Neutrophil (primary cell): ENCODE results near the gene REEP1.

Experiments used
- H3K27ac ChIP-seq: fragments of 200-600 bp; sonication (generic); 2 replicates; pipeline ENCODE4 v1.5.1; 2016; ENCODE audit warnings: mild to moderate bottlenecking, moderate library complexity
- H3K27me3 ChIP-seq: fragments of 200-600 bp; sonication (generic); 2 replicates; pipeline ENCODE4 v1.6.0; 2016; ENCODE audit warnings: mild to moderate bottlenecking
- H3K36me3 ChIP-seq: fragments of 200-600 bp; sonication (generic); 2 replicates; pipeline ENCODE4 v1.5.1; 2017
- H3K4me1 ChIP-seq, 2 experiments: fragments of 200-600 bp in 1 of 2; sonication (generic) in 1 of 2; 1 replicate in 1 of 2; 2 replicates in 1 of 2; pipeline versions ENCODE4 v1.5.1 to v1.6.1; 2013 to 2016; ENCODE audit warnings: low read depth in 1 of 2, low read length in 1 of 2, mild to moderate bottlenecking in 1 of 2, moderate library complexity in 1 of 2; ENCODE audit not compliant: control insufficient read depth in 1 of 2, insufficient read depth in 1 of 2
- H3K4me3 ChIP-seq, 2 experiments: fragments of 200-600 bp in 1 of 2; sonication (generic) in 1 of 2; 1 replicate in 1 of 2; 2 replicates in 1 of 2; pipeline ENCODE4 v1.5.1; 2013 to 2016; ENCODE audit warnings: low read depth in 1 of 2, low read length in 1 of 2, mild to moderate bottlenecking in 1 of 2, moderate library complexity in 1 of 2
- H3K9me3 ChIP-seq: fragments of 200-600 bp; sonication (generic); 2 replicates; pipeline ENCODE4 v1.5.1; 2016
- CTCF ChIP-seq: fragments of 200-600 bp; sonication (generic); IDR thresholded peaks from 2 replicates; pipeline ENCODE4 v1.5.1; 2016; ENCODE audit warnings: antibody characterized with exemption

REEP1 gene

GRCh38 chr2:86330001-86330400 lies 7.4 kb downstream of the REEP1 start:
- H3K4me1 ChIP-seq = no peaks in the 10 kb centered on the region
- H3K27ac ChIP-seq = no peak overlapping the region
- no peak for TF ChIP-seq CTCF
- H3K9me3 ChIP-seq = no peaks in the 10 kb centered on the region
- peaks cover 57% of the 10 kb centered on the region for H3K27me3 ChIP-seq
- no peak overlapping the region for H3K4me3 ChIP-seq
- H3K36me3 ChIP-seq = no peaks in the 10 kb centered on the region

- H3K27ac ChIP-seq = no peak overlapping the region
- no peaks in the 10 kb centered on the region for H3K4me1 ChIP-seq
- TF ChIP-seq CTCF = no peak
These were observed 14.0 kb downstream of the REEP1 start for GRCh38 chr2:86323273-86324021.

GRCh38 chr2:86319700-86320580 lies 17.5 kb downstream of the REEP1 start:
- no peak overlapping the region for H3K4me3 ChIP-seq
- H3K27me3 ChIP-seq = peaks cover 48% of the 10 kb centered on the region
- no peaks in the 10 kb centered on the region for H3K9me3 ChIP-seq
- H3K4me1 ChIP-seq = no peaks in the 10 kb centered on the region
- H3K36me3 ChIP-seq = no peaks in the 10 kb centered on the region
- TF ChIP-seq CTCF = no peak
- no peak overlapping the region for H3K27ac ChIP-seq

More at GRCh38 chr2:86323273-86324021, 14.0 kb downstream of the REEP1 start:
- H3K36me3 ChIP-seq = no peaks in the 10 kb centered on the region
- no peak overlapping the region for H3K4me3 ChIP-seq
- H3K9me3 ChIP-seq = no peaks in the 10 kb centered on the region
- peaks cover 53% of the 10 kb centered on the region for H3K27me3 ChIP-seq

GRCh38 chr2:86315084-86315483 lies 22.3 kb downstream of the REEP1 start:
- TF ChIP-seq CTCF = no peak
- H3K9me3 ChIP-seq = no peaks in the 10 kb centered on the region
- peaks cover 29% of the 10 kb centered on the region for H3K27me3 ChIP-seq
- no peaks in the 10 kb centered on the region for H3K4me1 ChIP-seq
- no peak overlapping the region for H3K27ac ChIP-seq
- no peaks in the 10 kb centered on the region for H3K36me3 ChIP-seq
- no peak overlapping the region for H3K4me3 ChIP-seq

- H3K9me3 ChIP-seq = no peaks in the 10 kb centered on the region
- no peak overlapping the region for H3K4me3 ChIP-seq
- peaks cover 20% of the 10 kb centered on the region for H3K27me3 ChIP-seq
- no peaks in the 10 kb centered on the region for H3K4me1 ChIP-seq
- TF ChIP-seq CTCF = no peak
- H3K27ac ChIP-seq = no peak overlapping the region
- H3K36me3 ChIP-seq = no peaks in the 10 kb centered on the region
These were observed 23.3 kb downstream of the REEP1 start for GRCh38 chr2:86314125-86314524.
